ENCODE results near the gene ZNF593.

The ZNF593 gene

GRCh38 chr1:26169669-26170471 is at the start of gene ZNF593:
Gene ZNF593, plus strand, starts transcription at chr1:26169908. Its CDS starts 76 bp downstream, at chr1:26169984.
- peak; percentile 58 to 62 for DNase-seq

- DNase-seq, result no peak
Measured at GRCh38 chr1:26121854-26122773, 47.6 kb upstream of the ZNF593 start.

- no peak for DNase-seq
Measured at GRCh38 chr1:26122988-26123973, 46.4 kb upstream of the ZNF593 start.

GRCh38 chr1:26124418-26125331 is 45.0 kb upstream of the ZNF593 start:
- no peak for DNase-seq

GRCh38 chr1:26125382-26125781 is 44.3 kb upstream of the ZNF593 start:
- no peak for DNase-seq

- no peak for DNase-seq
Measured at GRCh38 chr1:26125946-26126320, 43.8 kb upstream of the ZNF593 start.

- no peak for DNase-seq
Measured at GRCh38 chr1:26126321-26127084, 43.2 kb upstream of the ZNF593 start.

- DNase-seq, result no peak
Measured at GRCh38 chr1:26127235-26128163, 42.2 kb upstream of the ZNF593 start.

- no peak for DNase-seq
Measured at GRCh38 chr1:26129778-26130177, 39.9 kb upstream of the ZNF593 start.

GRCh38 chr1:26130695-26131094 is 39.0 kb upstream of the ZNF593 start:
- no peak for DNase-seq

- no peak for DNase-seq
Measured at GRCh38 chr1:26132128-26132833, 37.4 kb upstream of the ZNF593 start.

GRCh38 chr1:26132834-26133167 is 36.9 kb upstream of the ZNF593 start:
- no peak for DNase-seq

- no peak for DNase-seq
Measured at GRCh38 chr1:26134466-26134865, 35.2 kb upstream of the ZNF593 start.

- no peak for DNase-seq
Measured at GRCh38 chr1:26138974-26139558, 30.6 kb upstream of the ZNF593 start.

- DNase-seq, result no peak
Measured at GRCh38 chr1:26142159-26142558, 27.5 kb upstream of the ZNF593 start.

- DNase-seq, result peak in 1 of 2 experiments; percentile 7
Measured at GRCh38 chr1:26145041-26145959, 24.4 kb upstream of the ZNF593 start.

- DNase-seq, result no peak
Measured at GRCh38 chr1:26145960-26146294, 23.8 kb upstream of the ZNF593 start.

- DNase-seq, result no peak
Measured at GRCh38 chr1:26148887-26149286, 20.8 kb upstream of the ZNF593 start.

All from cerebellar nuclear complex (tissue), 1 donor.